HepG2 (cell line): ENCODE measurements around the gene NAGS. TPM values are rescaled to one million over a fixed set of nuclear protein-coding genes. Genes with fewer than 3 reads are reported as not detected.

Source experiments
- AHR ChIP-seq: IDR thresholded peaks from 2 replicates; pipeline ENCODE4 v1.6.1; 2018; ENCODE audit warnings: missing genetic modification reagents, missing compliant biosample characterization
- ATAD3A ChIP-seq: sonication (generic); formaldehyde crosslinking; IDR thresholded peaks from 2 replicates; pipeline ENCODE4 v1.4.0; 2020; ENCODE audit warnings: missing genetic modification reagents
- ATF4 ChIP-seq, 2 experiments: fragments of 450-650 bp in 1 of 2; sonication (generic) in 1 of 2; formaldehyde crosslinking; IDR thresholded peaks; 2 replicates each; pipeline versions ENCODE4 v1.5.0 to v1.8.0; 2020 to 2022; ENCODE audit warnings: mild to moderate bottlenecking in 1 of 2, missing genetic modification reagents in 1 of 2
- BCL6 ChIP-seq: IDR thresholded peaks from 2 replicates; pipeline ENCODE4 v1.6.1; 2016; ENCODE audit warnings: missing genetic modification reagents, missing compliant biosample characterization
- BORCS8-MEF2B ChIP-seq: sonication (generic); formaldehyde crosslinking; IDR thresholded peaks from 2 replicates; pipeline ENCODE4 v1.8.0; 2022; ENCODE audit warnings: mild to moderate bottlenecking, missing genetic modification reagents
- BRCA1 ChIP-seq: sonication (generic); formaldehyde crosslinking; IDR thresholded peaks from 2 replicates; pipeline ENCODE4 v1.4.0; 2020; ENCODE audit warnings: missing genetic modification reagents
- CREB1 ChIP-seq, 2 experiments: fragments of 450-650 bp in 1 of 2; IDR thresholded peaks; 2 replicates each; pipeline ENCODE4 v1.6.1; 2016 to 2017; ENCODE audit warnings: control low read depth in 1 of 2, mild to moderate bottlenecking in 1 of 2, missing compliant biosample characterization in 1 of 2, missing genetic modification characterization in 1 of 2
- FOXK2 ChIP-seq: fragments of 450-650 bp; IDR thresholded peaks from 2 replicates; pipeline ENCODE4 v1.6.1; 2016
- GATA4 ChIP-seq: sonication (generic); IDR thresholded peaks from 2 replicates; pipeline ENCODE4 v1.6.1; 2016; ENCODE audit warnings: antibody characterized with exemption, low read depth, borderline replicate concordance
- KDM4B ChIP-seq: sonication (generic); formaldehyde crosslinking; IDR thresholded peaks from 2 replicates; pipeline ENCODE4 v1.4.0; 2020; ENCODE audit warnings: missing genetic modification reagents
- MED1 ChIP-seq: sonication (generic); formaldehyde crosslinking; IDR thresholded peaks from 2 replicates; pipeline ENCODE4 v1.4.0; 2020; ENCODE audit warnings: missing genetic modification reagents
- PLSCR1 ChIP-seq: sonication (generic); formaldehyde crosslinking; IDR thresholded peaks from 2 replicates; pipeline ENCODE4 v1.5.0; 2020; ENCODE audit warnings: missing genetic modification reagents, mild to moderate bottlenecking, borderline replicate concordance
- RNF219 ChIP-seq: sonication (generic); formaldehyde crosslinking; IDR thresholded peaks from 2 replicates; pipeline ENCODE4 v1.5.0; 2020; ENCODE audit warnings: mild to moderate bottlenecking, missing genetic modification reagents
- STAT5B ChIP-seq: sonication (generic); formaldehyde crosslinking; IDR thresholded peaks from 2 replicates; pipeline ENCODE4 v1.4.0; 2020; ENCODE audit warnings: missing genetic modification reagents
- TCF12 ChIP-seq, 2 experiments: fragments of 450-650 bp in 1 of 2; sonication (generic) in 1 of 2; formaldehyde crosslinking in 1 of 2; IDR thresholded peaks; 2 replicates each; pipeline versions ENCODE4 v1.6.1 to v1.8.0; 2017 to 2022; ENCODE audit warnings: antibody characterized with exemption in 1 of 2, mild to moderate bottlenecking in 1 of 2, missing genetic modification reagents in 1 of 2, moderate library complexity in 1 of 2
- THYN1 ChIP-seq: sonication (generic); formaldehyde crosslinking; IDR thresholded peaks from 2 replicates; pipeline ENCODE4 v1.8.1; 2023; ENCODE audit warnings: low read depth, mild to moderate bottlenecking, moderate library complexity, missing genetic modification reagents, borderline replicate concordance
- ZBED4 ChIP-seq: sonication (generic); formaldehyde crosslinking; IDR thresholded peaks from 2 replicates; pipeline ENCODE4 v1.4.0; 2020; ENCODE audit warnings: missing genetic modification reagents, borderline replicate concordance
- ZBTB26 ChIP-seq: IDR thresholded peaks from 2 replicates; pipeline ENCODE4 v1.6.1; 2016; ENCODE audit warnings: missing compliant biosample characterization, missing genetic modification reagents, borderline replicate concordance
- ZNF12 ChIP-seq: sonication (generic); formaldehyde crosslinking; IDR thresholded peaks from 2 replicates; pipeline ENCODE4 v1.5.0; 2020; ENCODE audit warnings: missing genetic modification reagents
- ZNF326 ChIP-seq: sonication (generic); formaldehyde crosslinking; IDR thresholded peaks from 2 replicates; pipeline ENCODE4 v1.4.0; 2020; ENCODE audit warnings: missing genetic modification reagents, borderline replicate concordance
- ZNF598 ChIP-seq: sonication (generic); formaldehyde crosslinking; IDR thresholded peaks from 2 replicates; pipeline ENCODE4 v1.5.1; 2020; ENCODE audit warnings: mild to moderate bottlenecking, missing genetic modification reagents, borderline replicate concordance
- ZNF652 ChIP-seq: IDR thresholded peaks from 2 replicates; pipeline ENCODE4 v1.6.1; 2016; ENCODE audit warnings: low read depth, borderline replicate concordance
- ZNF746 ChIP-seq: sonication (generic); formaldehyde crosslinking; IDR thresholded peaks from 2 replicates; pipeline ENCODE4 v1.8.0; 2022; ENCODE audit warnings: mild to moderate bottlenecking, missing genetic modification reagents
- polyA plus RNA-seq, 8 experiments: library from polyadenylated mRNA; depleted of rRNA in 3 of 8; stranded (reverse) in 7 of 8; unstranded in 1 of 8; fragments of >200 nt; fragmentation: Illumina TruSeq in 4 of 8; extraction: Trizol in 4 of 8; gene quantifications; 2 replicates each; pipeline versions ENCODE4 v1.2.1 to v1.2.3, GENCODE V29; 2011 to 2016; ENCODE audit warnings: low read depth in 4 of 8, missing spikeins in 1 of 8, mixed read lengths in 1 of 8; ENCODE audit not compliant: insufficient read depth in 1 of 8
- total RNA-seq, 5 experiments: library from RNA; depleted of rRNA; stranded (reverse); fragments of >200 nt; fragmentation: Illumina TruSeq; extraction: Trizol; gene quantifications; 2 replicates each; pipeline ENCODE4 v1.2.3, GENCODE V29; 2016; ENCODE audit warnings: low read depth in 1 of 5

Gene NAGS
- total and polyA plus RNA-seq, 2 of the 13 experiments (the other 11 are each of a cell fraction or from before 2014, with no cell fraction given): 4.3 to 5.1 TPM

GRCh38 chr17:43999024-43999423 lies 5.4 kb upstream of the NAGS start (continued):
- no peak for TF ChIP-seq THYN1 (CRISPR knock-in tag)
- no peak for TF ChIP-seq CREB1 (IDR thresholded peaks at IDR 0.05)
- no peak for TF ChIP-seq CREB1 (CRISPR knock-in tag; IDR thresholded peaks at IDR 0.05)
- TF ChIP-seq ZNF598 (CRISPR knock-in tag): no peak
- no peak for TF ChIP-seq STAT5B (CRISPR knock-in tag)
- TF ChIP-seq ZNF12 (CRISPR knock-in tag): no peak
- no peak for TF ChIP-seq ZBED4 (CRISPR knock-in tag)
- no peak for TF ChIP-seq PLSCR1 (CRISPR knock-in tag)
- no peak for TF ChIP-seq AHR (CRISPR knock-in tag)
- TF ChIP-seq ZNF326 (CRISPR knock-in tag): no peak
- TF ChIP-seq ATAD3A (CRISPR knock-in tag): no peak
- no peak for TF ChIP-seq ZBTB26 (CRISPR knock-in tag)
- no peak for TF ChIP-seq KDM4B (CRISPR knock-in tag)
- TF ChIP-seq FOXK2: no peak
- TF ChIP-seq ZNF652 (CRISPR knock-in tag): no peak
- no peak for TF ChIP-seq GATA4
- no peak for TF ChIP-seq MED1 (CRISPR knock-in tag)
- TF ChIP-seq ATF4 (CRISPR knock-in tag; IDR thresholded peaks at IDR 0.05): peak in 1 of 2 experiments; percentile 20; a peak in 1 of 4 replicates
- no peak for TF ChIP-seq TCF12 (IDR thresholded peaks at IDR 0.05)
- TF ChIP-seq TCF12 (CRISPR knock-in tag; IDR thresholded peaks at IDR 0.05): no peak
- 0 out of 2 replicates have a peak, but pooled peaks have one; percentile 11 for TF ChIP-seq BCL6 (CRISPR knock-in tag)
- no peak for TF ChIP-seq BRCA1 (CRISPR knock-in tag)
- no peak for TF ChIP-seq BORCS8-MEF2B (CRISPR knock-in tag)
- TF ChIP-seq RNF219: no peak
- peak; percentile 62; the same call in 1 of the 2 replicates for TF ChIP-seq ZNF746 (CRISPR knock-in tag)
